Large intestine (tissue), 3 donors: ENCODE results near the gene UBAP2L. TPM values are rescaled to one million over a fixed set of nuclear protein-coding genes. Genes with fewer than 3 reads are reported as not detected.
"Not testable (repeated sequence)": the region's sequence is repeated elsewhere in the genome, so short reads cannot be mapped to it uniquely, and the experiment has no call there.

Source experiments
- DNase-seq, 2 donors: peaks; one replicate each; pipeline versions ENCODE4 v3.0.0 to v3.0.0-alpha.2; 2013
- H3K27ac ChIP-seq: one replicate; pipeline ENCODE4 v1.5.1; 2013; ENCODE audit warnings: low read length
- H3K27me3 ChIP-seq: 2 replicates; pipeline ENCODE4 v1.6.1; 2013; ENCODE audit warnings: low read length; ENCODE audit not compliant: control insufficient read depth, insufficient read depth
- H3K36me3 ChIP-seq: 2 replicates; pipeline ENCODE4 v1.6.1; 2013; ENCODE audit warnings: low read length; ENCODE audit not compliant: control insufficient read depth, insufficient read depth
- H3K4me1 ChIP-seq: one replicate; pipeline ENCODE4 v1.6.1; 2013; ENCODE audit warnings: low read length; ENCODE audit not compliant: control insufficient read depth, insufficient read depth
- H3K4me3 ChIP-seq: one replicate; pipeline ENCODE4 v1.5.1; 2013; ENCODE audit warnings: low read length
- H3K9me3 ChIP-seq: one replicate; pipeline ENCODE4 v1.6.1; 2013; ENCODE audit warnings: mild to moderate bottlenecking, low read depth, low read length, moderate library complexity; ENCODE audit not compliant: control insufficient read depth
- WGBS: methylation state at CpG from one replicate; pipeline ENCODE4 v1.1.5; 2013; ENCODE audit warnings: low lambda C conversion rate; ENCODE audit not compliant: insufficient coverage; 5-methylcytosine and 5-hydroxymethylcytosine counted together
- polyA plus RNA-seq: library from polyadenylated mRNA; unstranded; fragments of 120-200 nt; gene quantifications from one replicate; pipeline ENCODE4 v1.2.1, GENCODE V29; 2013

Gene UBAP2L
- polyA plus RNA-seq, 1 donor, result 143 TPM

DNA sequence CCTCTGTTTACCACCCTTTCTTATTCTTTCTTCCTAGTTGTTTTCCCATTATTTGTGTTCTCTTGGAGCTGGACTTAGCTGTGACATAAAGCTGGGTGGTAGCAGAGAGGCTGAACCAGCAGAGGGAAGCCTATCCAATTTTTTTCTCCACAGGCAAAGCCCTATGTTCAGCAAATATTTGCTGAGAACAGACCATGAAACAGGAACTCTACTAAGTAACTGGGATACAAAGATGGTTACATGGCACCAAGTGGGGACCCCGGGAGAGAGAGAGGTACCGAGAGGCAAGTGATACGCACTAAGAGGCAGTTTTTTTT is 21.2 kb upstream of the UBAP2L start:
- no peak overlapping the region for H3K27ac ChIP-seq
- H3K4me3 ChIP-seq, result no peak overlapping the region
- peaks cover 2% of the 10 kb centered on the region for H3K27me3 ChIP-seq
- H3K9me3 ChIP-seq, result no peaks in the 10 kb centered on the region
- 67% methylated on average over 2 of the region's 3 CpGs for whole genome bisulfite sequencing
- peak in 1 of 2 donors; percentile 9 for DNase-seq
- H3K36me3 ChIP-seq, result no peaks in the 10 kb centered on the region
- H3K4me1 ChIP-seq, result no peaks in the 10 kb centered on the region

DNA sequence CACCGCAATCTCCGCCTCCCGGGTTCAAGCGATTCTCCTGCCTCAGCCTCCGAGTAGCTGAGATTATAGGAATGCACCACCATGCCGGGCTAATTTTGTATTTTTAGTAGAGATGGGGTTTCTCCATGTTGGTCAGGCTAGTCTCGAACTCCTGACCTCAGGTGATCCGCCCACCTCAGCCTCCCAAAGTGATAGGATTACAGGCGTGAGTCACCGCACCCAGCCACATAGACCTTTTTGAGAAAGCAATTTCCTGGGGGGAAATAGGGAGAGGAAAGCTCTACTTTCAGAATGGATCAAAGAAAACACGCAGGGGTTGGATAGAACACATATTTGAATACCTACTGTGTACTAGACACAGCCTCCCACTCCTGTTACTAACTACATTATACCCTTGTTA is 15.0 kb upstream of the UBAP2L start:
- not testable (repeated sequence) for DNase-seq, H3K27ac ChIP-seq, H3K27me3 ChIP-seq, H3K4me3 ChIP-seq, H3K9me3 ChIP-seq, H3K4me1 ChIP-seq
- peaks cover 46% of the 10 kb centered on the region for H3K36me3 ChIP-seq
- no CpG with 5 or more reads among the region's 11 CpGs for WGBS

DNA sequence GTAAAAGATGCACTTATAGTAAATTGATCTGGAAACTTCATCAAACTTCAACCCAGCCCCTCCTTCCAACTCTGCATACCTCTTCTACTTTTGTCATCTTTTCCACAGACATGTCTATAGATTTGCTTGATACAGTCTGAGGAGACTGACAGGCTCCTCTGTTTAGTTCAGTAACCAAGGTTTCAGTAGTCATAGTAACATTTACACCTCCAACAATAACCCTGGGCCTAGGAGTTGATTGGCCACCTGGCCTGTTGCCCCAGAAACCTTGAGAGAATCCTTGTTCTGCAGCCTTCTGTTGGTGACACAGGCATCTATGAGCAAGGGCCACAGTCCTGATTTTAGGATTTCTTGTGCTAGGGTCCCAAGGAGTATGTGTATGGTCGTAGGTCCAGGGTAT is 14.6 kb upstream of the UBAP2L start, which contains the start of gene CFAP141:
Gene CFAP141, minus strand, starts transcription at position 138 of the 400 bp plus-strand sequence. Its CDS starts 26 bp downstream, at position 112.
- WGBS, result no CpG with 5 or more reads among the region's 1 CpG
- Histone ChIP-seq H3K36me3 (peaks cover 49% of the 10 kb centered on the region), H3K4me1 (no peaks in the 10 kb centered on the region), H3K4me3 (no peak within 1 kb of the TSS), H3K9me3 (no peaks in the 10 kb centered on the region), H3K27ac (no peak within 1 kb of the TSS), H3K27me3 (no peaks in the 10 kb centered on the region)
- DNase-seq, result peak in 1 of 2 donors; percentile 19

DNA sequence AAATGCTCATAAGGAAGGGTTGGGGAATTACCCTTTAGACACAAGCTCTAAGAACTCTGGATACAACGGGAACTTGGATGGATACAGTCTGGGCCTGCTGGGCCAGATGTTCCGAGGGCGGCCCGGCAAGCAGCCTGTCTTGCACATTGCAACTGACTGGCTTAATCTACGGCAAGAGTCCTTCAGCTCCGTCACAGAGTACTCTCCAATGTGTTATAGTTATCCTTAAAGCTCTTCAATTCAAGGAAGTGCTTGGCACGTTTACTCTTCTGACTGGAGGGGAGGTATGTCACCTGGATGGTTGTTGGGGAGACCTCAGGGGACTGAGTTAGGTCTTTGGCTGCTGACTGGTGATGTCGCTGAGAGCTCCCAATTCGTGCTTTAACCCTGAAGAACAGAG is 13.5 kb upstream of the UBAP2L start:
- no peak for DNase-seq
- no peaks in the 10 kb centered on the region for H3K9me3 ChIP-seq
- no peak overlapping the region for H3K4me3 ChIP-seq
- H3K4me1 ChIP-seq, result no peaks in the 10 kb centered on the region
- peaks cover 58% of the 10 kb centered on the region for H3K36me3 ChIP-seq
- H3K27me3 ChIP-seq, result no peaks in the 10 kb centered on the region
- no peak overlapping the region for H3K27ac ChIP-seq
- WGBS, result no CpG with 5 or more reads among the region's 9 CpGs

DNA sequence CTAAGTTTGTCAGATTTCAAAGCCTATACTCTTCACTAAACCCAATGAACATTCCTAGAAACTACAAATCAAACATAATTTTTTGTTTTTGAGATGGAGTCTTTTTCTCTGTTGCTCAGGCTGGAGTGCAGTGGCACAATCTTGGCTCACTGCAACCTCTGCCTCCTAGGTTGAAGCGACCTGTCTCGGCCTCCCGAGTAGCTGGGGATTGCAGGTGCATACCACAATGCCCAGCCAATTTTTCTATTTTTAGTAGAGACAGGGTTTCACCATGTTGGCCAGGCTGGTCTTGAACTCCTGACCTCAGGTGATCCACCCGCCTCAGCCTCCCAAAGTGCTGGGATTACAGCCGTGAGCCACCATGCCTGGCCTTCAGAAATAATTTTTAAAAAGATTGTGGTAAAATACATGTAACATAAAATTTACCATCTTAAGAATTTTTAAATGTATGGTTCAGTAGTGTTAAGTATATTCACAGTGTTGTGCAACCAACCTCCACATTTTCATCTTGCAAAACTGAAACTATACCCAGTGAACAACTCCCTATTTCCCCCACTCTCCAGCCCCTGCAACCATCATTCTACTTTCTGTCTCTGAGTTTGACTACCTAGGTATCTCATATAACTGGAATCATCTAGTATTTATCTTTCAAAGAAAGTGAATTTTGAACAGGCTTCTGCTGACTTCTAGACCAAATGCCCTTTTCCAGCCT is 11.9 kb upstream of the UBAP2L start:
- Histone ChIP-seq H3K36me3 (peaks cover 74% of the 10 kb centered on the region), H3K4me1 (no peaks in the 10 kb centered on the region), H3K27me3 (no peaks in the 10 kb centered on the region), H3K9me3 (no peaks in the 10 kb centered on the region), H3K27ac (no peak overlapping the region), H3K4me3 (no peak overlapping the region)
- no CpG with 5 or more reads among the region's 5 CpGs for WGBS
- DNase-seq, result no peak

DNA sequence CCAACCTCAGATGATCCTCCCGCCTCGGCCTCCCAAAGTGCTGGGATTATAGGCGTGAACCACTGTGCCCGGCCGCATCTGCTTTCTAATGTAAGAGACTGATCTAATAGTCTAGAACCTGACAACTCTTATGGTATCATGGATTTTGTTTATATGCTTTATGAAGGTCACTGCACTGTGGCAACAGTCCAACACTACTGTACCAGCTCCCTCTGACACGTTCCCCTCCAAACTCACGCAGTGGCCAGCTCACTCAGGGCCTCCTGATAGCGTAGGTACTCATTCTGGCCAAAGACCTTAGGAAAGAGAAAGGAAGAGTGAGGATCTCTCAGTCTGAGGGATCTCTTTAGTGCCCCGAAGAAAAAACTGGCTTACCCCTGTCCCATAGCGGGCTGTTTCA is 8.7 kb upstream of the UBAP2L start:
- H3K9me3 ChIP-seq, result no peaks in the 10 kb centered on the region
- WGBS, result no CpG with 5 or more reads among the region's 10 CpGs
- no peak overlapping the region for H3K4me3 ChIP-seq
- peaks cover 66% of the 10 kb centered on the region for H3K36me3 ChIP-seq
- no peak overlapping the region for H3K27ac ChIP-seq
- H3K4me1 ChIP-seq, result no peaks in the 10 kb centered on the region
- no peak for DNase-seq
- H3K27me3 ChIP-seq, result no peaks in the 10 kb centered on the region

DNA sequence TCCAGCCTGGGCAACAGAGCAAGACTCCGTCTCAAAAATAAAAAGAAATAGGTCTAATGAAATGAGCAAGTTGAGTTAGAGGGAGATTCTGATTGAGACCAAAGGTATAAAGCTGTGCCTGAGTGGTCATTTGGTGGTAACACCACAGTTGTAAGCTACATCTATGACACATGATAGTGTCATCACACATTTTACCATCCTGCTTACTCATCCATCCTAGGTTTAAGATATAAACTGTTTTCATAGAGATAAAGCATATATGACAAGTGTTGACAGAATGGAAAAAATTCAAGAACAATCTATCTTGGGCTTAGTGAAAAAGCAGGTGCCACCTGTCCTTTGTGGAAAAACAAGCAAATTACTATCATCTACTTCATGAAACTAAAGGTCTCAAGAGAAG is 7.5 kb upstream of the UBAP2L start:
- Histone ChIP-seq H3K27ac (no peak overlapping the region), H3K4me1 (no peaks in the 10 kb centered on the region), H3K36me3 (peaks cover 67% of the 10 kb centered on the region), H3K9me3 (no peaks in the 10 kb centered on the region), H3K27me3 (no peaks in the 10 kb centered on the region), H3K4me3 (no peak overlapping the region)
- no CpG with 5 or more reads among the region's 1 CpG for WGBS
- no peak for DNase-seq

DNA sequence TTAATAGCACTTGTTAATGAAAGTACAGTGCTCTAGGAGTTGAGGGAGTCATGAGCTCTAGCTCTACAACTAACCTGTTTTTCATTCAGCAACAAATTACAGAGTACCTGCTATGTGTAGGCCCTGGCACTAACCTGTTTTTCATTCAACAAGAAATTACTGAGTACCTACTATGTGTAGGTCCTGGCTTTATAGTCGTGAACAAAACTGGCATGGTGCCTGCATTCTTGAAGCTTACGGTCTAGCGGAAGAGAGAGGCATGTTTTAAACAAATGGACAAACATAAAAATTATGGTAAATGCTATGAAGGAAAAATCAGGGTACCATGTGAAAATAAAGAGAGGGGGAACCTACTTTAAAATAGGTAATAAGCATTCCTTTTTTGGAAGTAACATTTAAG is 2.2 kb upstream of the UBAP2L start:
- peak overlapping the region; percentile 67 for H3K4me3 ChIP-seq
- WGBS, result 80% methylated on average over 2 of the region's 3 CpGs
- no peaks in the 10 kb centered on the region for H3K27me3 ChIP-seq
- H3K27ac ChIP-seq, result no peak overlapping the region
- H3K36me3 ChIP-seq, result peaks cover 29% of the 10 kb centered on the region
- peaks cover 12% of the 10 kb centered on the region for H3K4me1 ChIP-seq
- DNase-seq, result no peak
- H3K9me3 ChIP-seq, result no peaks in the 10 kb centered on the region

DNA sequence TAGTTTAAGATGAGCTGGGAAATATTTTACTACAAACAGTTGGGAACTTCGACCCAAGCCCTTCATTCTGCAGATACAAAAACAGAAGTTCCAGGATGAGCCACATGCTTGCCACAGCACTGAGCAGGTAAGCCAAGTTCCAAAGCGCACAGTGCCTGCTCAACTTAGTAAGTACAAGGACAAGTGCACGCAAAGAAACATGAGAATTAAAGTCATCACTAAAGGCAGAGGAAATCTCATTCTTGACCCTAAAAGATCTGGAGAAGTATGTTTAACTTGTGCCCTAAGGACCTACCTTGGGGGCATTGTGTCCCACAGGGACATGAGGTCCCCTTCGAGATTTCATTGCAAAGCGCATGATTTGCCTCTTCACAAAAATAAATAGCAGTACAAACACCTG is 1.2 kb upstream of the UBAP2L start:
- Histone ChIP-seq H3K4me3 (peak overlapping the region; percentile 67), H3K27me3 (no peaks in the 10 kb centered on the region), H3K27ac (peak overlapping the region; percentile 93), H3K9me3 (no peaks in the 10 kb centered on the region), H3K36me3 (peaks cover 20% of the 10 kb centered on the region), H3K4me1 (peaks cover 15% of the 10 kb centered on the region)
- peak in 1 of 2 donors; percentile 51 for DNase-seq
- WGBS, result no CpG with 5 or more reads among the region's 5 CpGs

DNA sequence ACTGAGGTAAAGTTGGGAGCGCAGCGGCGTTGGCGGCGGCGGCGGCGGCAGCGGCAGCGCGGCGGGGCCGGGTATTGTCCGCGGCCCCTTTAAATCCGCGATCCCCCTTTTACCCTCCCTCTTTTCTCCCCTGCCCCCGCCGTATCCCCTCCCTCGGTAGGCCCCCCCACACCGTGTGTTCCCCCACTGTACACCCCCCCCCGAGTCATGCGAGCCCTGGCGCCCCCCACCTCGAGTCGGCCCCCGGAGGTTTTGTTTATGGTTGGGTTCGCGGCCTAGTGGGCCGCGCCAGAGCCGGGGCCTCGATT is 169 bp downstream of the UBAP2L start:
- no CpG with 5 or more reads among the region's 33 CpGs for WGBS
- H3K4me3 ChIP-seq, result peak overlapping the region; percentile 95
- peaks cover 28% of the 10 kb centered on the region for H3K36me3 ChIP-seq
- peak overlapping the region; percentile 91 for H3K27ac ChIP-seq
- H3K27me3 ChIP-seq, result no peaks in the 10 kb centered on the region
- DNase-seq, result no peak
- H3K4me1 ChIP-seq, result peaks cover 15% of the 10 kb centered on the region
- H3K9me3 ChIP-seq, result no peaks in the 10 kb centered on the region

DNA sequence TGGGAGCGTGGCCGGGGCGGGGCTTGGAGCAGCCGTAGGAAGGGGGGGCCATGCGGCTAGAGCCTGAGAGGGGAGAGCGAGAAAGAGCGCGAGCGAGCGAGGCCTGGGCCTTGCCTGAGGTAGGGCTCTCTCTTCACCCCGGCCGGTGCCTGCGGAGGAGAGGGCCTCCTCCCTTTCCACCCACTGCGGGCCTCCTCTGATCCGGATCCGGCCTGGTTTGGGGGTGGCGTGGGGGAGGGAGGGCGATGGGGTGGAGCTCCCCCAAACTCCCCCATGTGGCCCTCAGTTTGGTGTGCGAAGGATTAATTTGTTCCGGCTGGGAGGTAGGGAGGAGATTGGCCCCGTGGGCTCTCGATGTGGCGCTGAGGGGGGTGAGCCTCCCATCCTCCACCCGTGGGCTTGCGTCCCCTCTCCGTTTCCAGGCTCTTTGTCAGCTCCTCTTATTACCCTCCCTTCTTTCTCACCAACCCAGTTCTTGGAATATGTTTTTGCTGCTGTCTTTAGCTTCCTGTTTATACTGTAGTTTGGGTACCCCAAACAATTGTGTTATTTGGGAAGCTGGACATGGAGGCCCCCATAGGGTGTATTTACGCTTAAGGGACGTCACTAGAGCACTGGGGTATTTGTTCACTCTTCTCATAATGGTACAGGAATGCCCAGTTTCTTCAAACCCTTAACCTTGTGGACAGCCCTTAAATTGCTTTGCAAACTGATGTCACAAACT is 685 bp downstream of the UBAP2L start:
- peak; percentile 28 to 63 for DNase-seq
- Histone ChIP-seq H3K27me3 (no peaks in the 10 kb centered on the region), H3K9me3 (no peaks in the 10 kb centered on the region), H3K4me3 (peak overlapping the region; percentile 95), H3K27ac (peak overlapping the region; percentile 91), H3K4me1 (peaks cover 15% of the 10 kb centered on the region), H3K36me3 (peaks cover 31% of the 10 kb centered on the region)
- whole genome bisulfite sequencing, result no CpG with 5 or more reads among the region's 28 CpGs
